Smooth muscle cell (in vitro differentiated cells): ENCODE data around the gene OR1I1. TPM values are rescaled to one million over a fixed set of nuclear protein-coding genes. Genes with fewer than 3 reads are reported as not detected.

ENCODE experiments used
- DNase-seq: peaks from one replicate; lab custom pipeline; 2025; ENCODE audit not compliant: unreplicated experiment; lab: John Stamatoyannopoulos, UW
- H2AFZ ChIP-seq: fragments of 200-600 bp; sonication (generic); 2 replicates; pipeline ENCODE4 v1.6.0; 2016; ENCODE audit warnings: antibody characterized with exemption, low read depth, mild to moderate bottlenecking
- H3F3A ChIP-seq: fragments of 200-600 bp; sonication (generic); 2 replicates; pipeline ENCODE4 v1.6.0; 2017; ENCODE audit warnings: antibody characterized with exemption, low read depth
- H3K27ac ChIP-seq: fragments of 200-600 bp; sonication (generic); 2 replicates; pipeline ENCODE4 v1.5.1; 2016; ENCODE audit warnings: low read depth, mild to moderate bottlenecking
- H3K27me3 ChIP-seq: fragments of 200-600 bp; sonication (generic); 2 replicates; pipeline ENCODE4 v1.6.1; 2016; ENCODE audit warnings: low read depth, mild to moderate bottlenecking
- H3K36me3 ChIP-seq: fragments of 200-600 bp; sonication (generic); 2 replicates; pipeline ENCODE4 v1.5.1; 2016; ENCODE audit warnings: low read depth
- H3K4me1 ChIP-seq: fragments of 200-600 bp; sonication (generic); 2 replicates; pipeline ENCODE4 v1.5.1; 2016; ENCODE audit warnings: low read depth
- H3K4me2 ChIP-seq: fragments of 200-600 bp; sonication (generic); 2 replicates; pipeline ENCODE4 v1.6.0; 2016; ENCODE audit warnings: mild to moderate bottlenecking
- H3K4me3 ChIP-seq: fragments of 200-600 bp; sonication (generic); 2 replicates; pipeline ENCODE4 v1.5.1; 2016; ENCODE audit warnings: mild to moderate bottlenecking
- H3K79me2 ChIP-seq: fragments of 200-600 bp; sonication (generic); 2 replicates; pipeline ENCODE4 v1.6.0; 2016; ENCODE audit warnings: low read depth, mild to moderate bottlenecking
- H3K9ac ChIP-seq: fragments of 200-600 bp; sonication (generic); 2 replicates; pipeline ENCODE4 v1.6.0; 2016; ENCODE audit warnings: low read depth
- H3K9me3 ChIP-seq: fragments of 200-600 bp; sonication (generic); replicated peaks from 2 replicates; pipeline ENCODE4 v1.5.1; 2016; ENCODE audit warnings: low read depth
- H4K20me1 ChIP-seq: fragments of 200-600 bp; sonication (generic); 2 replicates; pipeline ENCODE4 v1.6.0; 2016; ENCODE audit warnings: low read depth
- CTCF ChIP-seq: fragments of 200-600 bp; sonication (generic); IDR thresholded peaks from 2 replicates; pipeline ENCODE4 v1.5.1; 2017; ENCODE audit warnings: borderline replicate concordance, mild to moderate bottlenecking, antibody characterized with exemption; ENCODE audit not compliant: insufficient read depth, poor library complexity, severe bottlenecking
- WGBS: methylation state at CpG from one replicate; pipeline ENCODE4 v1.1.7; 2016; ENCODE audit warnings: low lambda C conversion rate; 5-methylcytosine and 5-hydroxymethylcytosine counted together
- polyA plus RNA-seq: library from polyadenylated mRNA; unstranded; fragments of >200 nt; fragmentation: Nextera tagmentation; extraction: Ambion mirVana; gene quantifications from 2 replicates; pipeline ENCODE4 v1.2.1, GENCODE V29; 2016
- total RNA-seq: library from RNA; depleted of rRNA; stranded (reverse); fragments of >200 nt; gene quantifications from 2 replicates; pipeline ENCODE4 v1.2.3, GENCODE V29; 2014

The OR1I1 gene
- total and polyA plus RNA-seq, 2 experiments from 2014 or later = not detected

- Histone ChIP-seq H3K4me1 (peaks cover 11% of the 10 kb centered on the region), H2AFZ (no peak overlapping the region), H3K9me3 (peaks cover 3% of the 10 kb centered on the region), H3K79me2 (peaks cover 17% of the 10 kb centered on the region), H3K4me2 (no peak overlapping the region), H3K9ac (no peak overlapping the region), H3K4me3 (no peak overlapping the region), H3K27me3 (no peaks in the 10 kb centered on the region), H3K27ac (no peak overlapping the region), H4K20me1 (no peaks in the 10 kb centered on the region), H3K36me3 (no peaks in the 10 kb centered on the region), H3F3A (peaks cover 5% of the 10 kb centered on the region)
- WGBS = 84% methylated on average over 1 of the region's 1 CpG
- TF ChIP-seq CTCF = no peak
- DNase-seq = no peak
Measured at GRCh38 chr19:15104411-15104810, 22.4 kb downstream of the OR1I1 start.

GRCh38 chr19:15105044-15105443, 23.0 kb downstream of the OR1I1 start:
- 98% methylated on average over 3 of the region's 3 CpGs for WGBS
- no peaks in the 10 kb centered on the region for H4K20me1 ChIP-seq
- no peak overlapping the region for H3K9ac ChIP-seq
- no peaks in the 10 kb centered on the region for H3K27me3 ChIP-seq
- no peak for DNase-seq
- H3K4me3 ChIP-seq = no peak overlapping the region
- no peak overlapping the region for H2AFZ ChIP-seq
- no peak overlapping the region for H3K27ac ChIP-seq
- H3K9me3 ChIP-seq = peaks cover 3% of the 10 kb centered on the region
- H3K79me2 ChIP-seq = peaks cover 21% of the 10 kb centered on the region
- H3K36me3 ChIP-seq = no peaks in the 10 kb centered on the region
- peaks cover 5% of the 10 kb centered on the region for H3F3A ChIP-seq
- H3K4me2 ChIP-seq = no peak overlapping the region
- no peak for TF ChIP-seq CTCF
- peaks cover 11% of the 10 kb centered on the region for H3K4me1 ChIP-seq

- WGBS = 2% methylated on average over 42 of the region's 78 CpGs
- H3K79me2 ChIP-seq = peaks cover 25% of the 10 kb centered on the region
- TF ChIP-seq CTCF = no peak
- peaks cover 5% of the 10 kb centered on the region for H3F3A ChIP-seq
- peak; percentile 45 for DNase-seq
- H3K4me2 ChIP-seq = peak within 1 kb of the TSS; percentile 92
- H4K20me1 ChIP-seq = no peaks in the 10 kb centered on the region
- H3K9me3 ChIP-seq = peaks cover 3% of the 10 kb centered on the region
- no peaks in the 10 kb centered on the region for H3K27me3 ChIP-seq
- peaks cover 11% of the 10 kb centered on the region for H3K4me1 ChIP-seq
- peak within 1 kb of the TSS; percentile 92 for H3K27ac ChIP-seq
- H3K36me3 ChIP-seq = no peaks in the 10 kb centered on the region
- H3K4me3 ChIP-seq = peak within 1 kb of the TSS; percentile 99
- peak within 1 kb of the TSS; percentile 89 for H2AFZ ChIP-seq
- H3K9ac ChIP-seq = peak within 1 kb of the TSS; percentile 94
Measured at GRCh38 chr19:15107061-15108010, 25.3 kb downstream of the OR1I1 start, which contains the start of gene SYDE1. SYDE1 (plus strand) TSS chr19:15107401; CDS start chr19:15107434, 33 bp downstream.
